Amniotic epithelial cell (primary cell): ENCODE measurements around the gene RO60.
"Not testable (repeated sequence)": the region's sequence is repeated elsewhere in the genome, so short reads cannot be mapped to it uniquely, and the experiment has no call there.

ENCODE experiments used
- DNase-seq: peaks from one replicate; pipeline ENCODE4 v3.0.0-alpha.2; 2010; ENCODE audit warnings: low read depth

Gene RO60

DNA sequence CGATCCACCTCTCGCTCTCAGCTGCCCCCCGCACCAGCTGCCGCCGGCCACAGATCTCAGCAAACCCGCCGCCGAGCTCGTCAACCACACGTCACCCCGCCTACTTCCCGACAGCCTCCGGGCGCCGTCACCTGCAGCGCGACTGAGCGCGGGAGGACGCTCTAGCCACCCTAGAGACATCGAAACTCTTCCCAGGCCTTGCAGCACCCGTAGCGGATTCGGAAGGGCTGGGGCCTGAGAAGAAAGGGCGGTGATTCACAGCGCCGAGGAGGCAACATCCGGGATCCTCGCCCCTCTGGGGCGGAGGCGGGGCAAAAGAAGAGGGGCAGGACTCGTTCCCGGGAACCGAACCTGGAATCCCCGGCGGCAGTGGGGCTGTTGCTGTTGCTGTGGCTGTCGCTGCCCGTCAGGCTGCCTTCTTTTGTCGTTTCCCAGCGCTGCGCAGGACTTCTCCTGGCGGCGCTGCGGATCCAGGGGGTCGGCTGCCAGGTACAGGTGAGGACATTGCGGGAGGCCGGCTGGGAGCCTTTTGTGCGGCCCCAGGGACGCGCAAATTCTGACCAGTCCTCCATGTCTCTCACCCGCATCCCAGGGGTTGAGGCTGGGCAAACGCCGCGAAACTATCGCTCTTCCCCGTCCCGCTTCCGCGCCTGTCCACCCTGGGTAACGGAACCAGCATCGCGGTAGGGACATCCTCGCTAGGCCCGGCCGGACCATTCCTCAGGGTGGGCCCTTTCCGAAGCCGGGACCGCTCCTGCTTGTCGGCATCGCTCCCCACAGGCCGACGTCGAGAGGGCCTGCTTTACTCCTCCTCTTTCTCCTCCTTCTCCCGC, at the start of gene RO60, which contains the start of gene UCHL5:
RO60 (plus strand) TSS at position 331 of the 833 bp plus-strand sequence. CDS start 9,443 bp downstream, outside the sequence.
UCHL5 (minus strand) TSS at position 79 of the 833 bp plus-strand sequence. CDS start 100 bp downstream, outside the sequence.
- DNase-seq: peak; percentile 98

DNA sequence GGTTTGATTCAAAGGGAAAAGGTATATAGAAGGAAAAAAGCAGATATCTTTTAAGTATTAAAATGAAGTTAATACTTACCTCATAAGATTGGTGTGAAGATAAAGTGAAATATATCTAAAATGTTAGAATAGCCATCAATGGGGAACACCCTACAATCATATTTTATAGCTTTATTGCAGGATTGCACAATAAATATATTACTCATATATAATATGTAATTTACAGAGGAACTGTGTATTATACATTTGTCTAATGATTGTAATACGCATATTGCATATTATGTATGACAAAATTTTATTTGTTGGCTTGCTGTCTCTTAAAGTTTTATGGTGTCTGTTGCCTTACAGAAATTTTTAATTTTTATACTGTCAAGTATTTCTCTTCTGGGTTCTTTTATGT, 48.0 kb upstream of the RO60 start:
- DNase-seq: no peak

DNA sequence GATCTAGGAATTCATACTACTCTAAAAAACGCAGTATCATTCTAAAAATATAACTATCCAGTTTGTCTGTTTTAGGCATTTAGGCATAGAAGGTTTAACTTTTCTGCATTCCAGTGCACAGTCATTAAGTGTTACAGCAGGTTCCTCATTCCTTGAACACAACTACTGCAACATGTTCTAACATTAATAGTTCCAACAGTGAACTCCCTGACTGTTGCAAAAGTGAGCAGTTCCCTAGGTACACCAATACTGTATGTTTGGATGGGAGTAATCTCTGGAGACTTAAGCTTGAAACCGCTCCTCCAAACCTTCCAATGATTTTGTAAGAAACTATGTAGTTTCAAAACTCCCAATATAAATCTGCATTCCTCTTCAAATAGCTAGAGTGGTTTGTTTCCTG, 46.4 kb upstream of the RO60 start:
- peak; percentile 87 for DNase-seq

DNA sequence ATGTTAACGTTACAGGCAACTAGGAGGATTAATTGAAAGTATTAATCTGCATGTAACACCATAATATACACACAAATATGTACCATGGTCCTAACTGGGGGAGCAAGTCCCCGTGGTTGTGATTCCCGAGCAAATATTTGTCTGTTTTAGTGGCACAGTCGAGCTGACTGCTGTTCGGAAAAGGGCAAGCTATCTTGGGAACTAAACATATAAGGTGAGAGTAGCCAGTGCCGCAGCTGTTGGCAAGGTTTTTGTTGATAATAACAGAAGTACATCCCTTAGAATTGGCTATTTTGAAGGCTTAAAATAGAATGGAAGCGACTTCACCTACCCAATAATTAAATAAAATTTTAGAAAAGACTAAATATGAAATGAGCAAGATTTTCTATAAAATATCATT, 45.7 kb upstream of the RO60 start:
- DNase-seq: no peak

DNA sequence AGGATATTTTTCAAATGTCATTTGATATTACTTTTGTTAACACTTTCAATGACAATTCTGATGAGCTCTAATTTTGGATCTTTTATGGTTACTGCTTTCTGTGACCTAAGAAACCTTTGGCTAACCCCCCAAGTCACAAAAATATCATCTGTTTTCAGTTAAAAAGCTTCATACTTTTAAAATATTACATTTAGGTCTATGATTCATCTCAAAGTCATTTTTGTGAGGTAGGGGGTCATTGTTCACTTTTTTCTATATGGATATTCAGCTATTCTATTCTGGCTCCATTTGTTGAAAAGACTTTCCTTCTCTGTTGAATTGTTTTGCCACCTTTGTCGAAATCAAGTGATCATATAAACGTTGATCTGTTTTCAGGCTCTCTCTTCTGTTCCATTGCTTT, 45.0 kb upstream of the RO60 start:
- DNase-seq: no peak

DNA sequence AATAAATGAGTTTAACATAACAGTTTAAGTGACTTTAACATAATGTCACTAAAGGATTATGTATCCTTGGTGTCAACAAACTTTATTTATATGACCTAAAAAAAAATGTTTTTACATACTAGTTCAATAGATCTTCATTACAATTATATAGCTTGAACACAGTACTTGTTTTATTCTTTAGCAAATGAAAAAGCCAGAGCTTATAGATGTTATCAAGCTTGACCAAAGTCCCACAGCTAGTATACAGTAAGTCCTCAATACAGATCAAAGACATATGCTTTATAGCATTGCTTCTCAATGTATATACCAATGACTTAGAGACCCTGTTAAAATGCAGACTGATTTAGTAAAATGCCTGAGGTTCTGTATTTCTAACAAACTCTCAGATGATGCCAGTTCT, 42.6 kb upstream of the RO60 start:
- DNase-seq: no peak

DNA sequence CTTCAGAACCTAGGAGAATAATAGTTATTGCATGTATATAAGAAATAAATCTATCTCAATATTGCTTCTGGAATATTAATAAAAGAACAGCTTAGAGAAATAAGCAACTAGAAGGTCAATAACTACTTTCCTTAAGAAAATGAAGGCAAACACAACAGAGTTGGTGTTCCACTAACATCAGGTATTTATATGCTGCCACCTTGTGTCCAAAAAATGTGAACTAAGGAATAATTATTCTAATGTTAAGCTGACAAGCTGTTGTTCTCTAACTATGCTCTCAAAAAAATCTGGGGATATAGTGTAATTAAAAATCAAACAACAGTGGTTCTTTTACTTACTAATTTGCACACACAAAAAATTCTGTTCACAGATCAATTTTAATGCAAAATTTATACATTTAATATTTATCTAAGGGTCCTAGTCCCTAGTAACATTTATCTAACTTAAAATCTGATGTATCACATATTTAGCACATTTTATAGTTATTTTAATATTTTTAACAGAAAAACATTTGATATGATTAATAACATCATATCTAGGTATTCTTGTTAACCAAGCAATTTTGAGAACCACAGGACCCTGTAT, 39.9 kb upstream of the RO60 start:
- DNase-seq: peak; percentile 75

DNA sequence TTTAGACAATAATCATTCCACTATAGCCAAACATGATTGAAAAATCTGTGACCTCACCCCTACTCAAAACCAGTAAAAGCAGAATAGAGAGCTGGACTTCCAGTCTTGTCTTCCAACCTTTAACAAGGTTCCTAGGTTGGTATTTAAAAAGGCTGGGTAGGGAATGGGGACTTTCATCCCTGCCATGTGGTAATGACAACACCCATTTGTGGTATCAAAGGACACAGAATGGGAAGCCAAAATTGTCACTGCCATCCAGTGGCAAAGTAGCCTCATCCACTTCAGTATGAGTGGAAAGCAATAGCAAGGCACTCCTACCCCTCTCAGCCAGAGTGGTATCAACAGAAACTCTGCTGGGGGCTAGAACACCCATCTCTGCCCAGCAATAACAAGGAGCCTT, 34.2 kb upstream of the RO60 start:
- DNase-seq: no peak

DNA sequence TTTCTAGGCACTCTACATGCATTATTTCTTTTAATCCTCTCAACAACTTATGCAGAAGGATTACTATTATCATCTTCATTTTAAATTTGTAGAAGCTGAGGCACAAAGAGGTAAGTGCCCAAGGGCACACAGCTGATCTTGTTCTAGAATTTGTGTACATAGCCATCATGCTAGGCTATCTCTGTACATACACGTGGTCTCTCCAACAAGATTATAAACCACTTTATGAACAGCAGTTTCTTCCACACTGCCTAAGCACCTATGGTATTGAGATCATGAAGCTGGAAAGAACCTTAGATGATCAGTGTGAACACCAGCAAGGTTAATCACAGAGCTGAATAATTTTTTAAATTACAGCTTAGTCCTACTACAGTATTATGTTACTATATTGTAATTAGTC, 29.1 kb upstream of the RO60 start:
- no peak for DNase-seq

DNA sequence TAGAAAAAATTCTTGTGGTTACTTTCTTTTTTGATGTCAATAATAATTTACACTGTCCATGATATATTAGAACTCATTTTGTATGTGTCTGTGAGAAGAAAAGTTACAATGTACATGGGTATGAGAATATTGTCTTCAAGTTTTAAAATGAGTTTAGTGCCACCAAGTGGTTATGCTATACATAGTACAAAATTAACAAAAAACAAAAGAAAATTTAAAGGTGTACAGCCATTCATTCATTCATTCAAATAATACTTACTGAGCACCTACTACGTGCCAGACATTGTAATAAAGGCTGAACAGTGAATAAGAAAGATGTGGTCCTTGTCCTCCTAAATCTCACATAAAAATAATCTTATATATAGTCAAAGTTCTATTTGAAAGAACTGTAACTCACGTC, 28.0 kb upstream of the RO60 start:
- DNase-seq: peak; percentile 47

DNA sequence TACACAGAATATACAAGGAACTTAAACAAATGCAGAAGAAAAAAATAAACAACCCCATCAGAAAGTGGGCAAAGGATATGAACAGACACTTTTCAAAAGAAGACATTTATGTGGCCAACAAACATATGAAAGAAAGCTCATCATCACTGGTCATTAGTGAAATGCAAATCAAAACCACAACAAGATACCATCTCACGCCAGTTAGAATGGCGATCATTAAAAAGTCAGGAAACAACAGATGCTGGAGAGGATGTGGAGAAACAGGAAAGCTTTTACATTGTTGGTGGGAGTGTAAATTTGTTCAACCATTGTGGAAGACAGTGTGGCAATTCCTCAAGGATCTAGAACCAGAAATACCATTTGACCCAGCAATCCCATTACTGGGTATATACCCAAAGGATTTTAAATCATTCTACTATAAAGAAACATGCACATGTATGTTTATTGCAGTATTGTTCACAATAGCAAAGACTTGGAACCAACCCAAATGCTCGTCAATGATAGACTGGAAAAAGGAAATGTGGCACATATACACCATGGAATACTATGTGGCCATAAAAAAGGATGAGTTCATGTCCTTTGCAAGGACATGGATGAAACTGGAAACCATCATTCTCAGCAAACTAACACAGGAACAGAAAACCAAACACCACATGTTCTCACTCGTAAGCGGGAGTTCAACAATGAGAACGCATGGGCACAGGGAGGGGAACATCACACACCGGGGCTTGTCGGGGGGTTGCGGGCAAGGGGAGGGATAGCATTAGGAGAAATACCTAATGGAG, 26.6 kb upstream of the RO60 start:
- DNase-seq: not testable (repeated sequence)

DNA sequence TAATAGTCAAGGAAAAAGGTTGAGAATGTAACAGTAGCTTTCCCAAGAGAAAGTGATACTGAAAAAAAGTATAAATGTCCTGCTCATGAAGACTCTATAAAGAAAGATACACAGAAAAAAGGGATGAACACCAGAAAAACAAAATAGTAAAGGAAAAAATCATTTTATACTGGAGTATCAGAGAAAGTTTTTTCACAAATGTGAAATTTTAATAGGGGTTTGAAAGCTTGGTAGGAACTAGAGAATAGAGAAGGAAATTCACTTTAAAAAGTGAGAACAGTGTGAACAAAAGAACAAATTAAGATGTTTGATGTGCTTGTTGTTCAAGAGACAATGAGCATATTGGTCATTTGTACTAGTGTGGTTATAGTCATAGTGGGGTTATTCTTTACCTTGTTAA, 25.8 kb upstream of the RO60 start:
- DNase-seq: no peak

DNA sequence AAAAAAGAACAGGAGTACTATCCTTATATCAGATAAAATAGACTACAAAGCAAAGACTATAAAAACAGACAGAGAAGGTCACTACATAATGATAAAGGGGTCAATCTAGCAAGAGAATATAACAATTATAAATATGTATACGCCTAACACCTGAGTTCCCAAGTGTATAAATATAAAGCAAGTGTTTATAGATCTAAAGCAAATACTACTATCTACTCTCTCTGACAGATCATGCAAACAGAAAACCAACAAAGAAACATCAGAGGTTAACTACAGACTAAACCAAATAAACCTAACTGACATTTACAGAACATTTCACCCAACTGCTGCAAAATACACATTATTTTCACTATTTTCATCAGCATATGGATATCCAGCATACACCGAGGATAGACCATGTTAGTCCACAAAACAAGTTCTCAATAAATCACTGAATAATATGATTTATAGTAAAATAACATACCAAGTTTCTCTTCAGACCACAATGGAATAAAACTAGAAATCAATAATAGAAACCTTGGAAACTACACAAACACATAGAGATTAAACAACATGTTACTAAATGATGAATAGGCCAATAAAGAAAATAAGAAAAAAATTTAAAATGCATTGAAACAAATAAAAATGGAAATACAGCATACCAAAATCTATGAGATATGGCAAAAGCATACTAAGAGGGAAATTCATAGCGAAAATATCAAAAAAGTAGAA, 22.9 kb upstream of the RO60 start:
- no peak for DNase-seq

DNA sequence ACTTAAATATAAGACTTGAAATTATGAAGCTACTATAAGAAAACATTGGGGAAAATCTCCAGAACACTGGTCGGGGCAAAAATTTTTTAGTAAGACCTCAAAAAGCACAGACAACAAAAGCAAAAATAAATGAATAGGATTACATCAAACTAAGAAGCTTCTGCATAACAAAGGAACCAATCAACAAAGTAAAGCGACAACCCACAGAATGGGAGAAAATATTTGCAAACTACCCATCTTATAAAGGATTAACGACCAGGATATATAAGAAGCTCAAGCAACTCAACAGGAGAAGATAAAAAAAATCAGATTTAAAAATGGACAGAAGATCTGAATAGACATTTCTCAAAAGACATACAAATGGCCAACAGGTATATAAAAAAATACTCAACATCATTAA, 19.4 kb upstream of the RO60 start:
- no peak for DNase-seq

DNA sequence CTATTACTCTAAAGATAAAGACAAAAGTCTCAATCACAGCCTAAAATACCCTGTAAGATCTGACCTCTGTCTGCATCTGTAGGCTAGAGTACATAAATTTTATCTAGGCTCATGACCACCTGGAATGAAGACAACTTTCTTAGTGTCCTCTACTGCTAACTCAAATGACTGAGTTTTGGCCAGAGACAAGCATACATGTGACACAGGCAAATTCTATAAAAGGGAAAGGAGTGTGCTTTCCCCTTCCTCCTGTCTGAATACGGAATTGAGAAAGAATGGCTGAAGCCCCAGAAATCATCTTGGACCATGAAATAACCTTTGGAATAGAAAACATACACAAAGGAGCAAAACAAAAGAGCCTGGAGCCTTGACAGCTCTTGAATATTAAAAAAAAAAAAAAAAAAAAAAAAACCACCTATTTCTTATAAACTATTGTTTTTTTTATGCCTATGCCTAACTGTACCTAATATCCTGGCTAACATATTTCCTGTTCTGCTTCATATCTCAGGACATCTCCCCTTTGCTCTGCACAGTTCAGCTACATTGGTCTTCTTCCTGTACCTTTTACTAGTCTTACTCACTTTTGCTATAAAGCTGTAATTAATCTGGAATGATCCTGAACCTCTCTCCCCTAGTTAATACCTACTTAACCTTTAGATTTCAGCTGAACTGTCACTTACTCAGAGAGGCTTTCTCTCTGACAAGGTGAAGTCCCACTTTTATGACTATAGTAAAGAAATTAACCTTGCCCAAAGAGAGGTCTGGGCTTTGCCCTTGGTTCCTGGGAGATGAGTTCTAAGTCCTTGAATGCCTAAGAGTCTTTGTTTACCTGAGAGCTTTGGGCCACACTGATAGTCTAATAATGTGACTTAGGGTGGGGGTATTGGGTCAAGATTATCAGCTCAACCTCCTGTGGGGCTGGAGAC, 16.4 kb upstream of the RO60 start:
- DNase-seq: no peak

DNA sequence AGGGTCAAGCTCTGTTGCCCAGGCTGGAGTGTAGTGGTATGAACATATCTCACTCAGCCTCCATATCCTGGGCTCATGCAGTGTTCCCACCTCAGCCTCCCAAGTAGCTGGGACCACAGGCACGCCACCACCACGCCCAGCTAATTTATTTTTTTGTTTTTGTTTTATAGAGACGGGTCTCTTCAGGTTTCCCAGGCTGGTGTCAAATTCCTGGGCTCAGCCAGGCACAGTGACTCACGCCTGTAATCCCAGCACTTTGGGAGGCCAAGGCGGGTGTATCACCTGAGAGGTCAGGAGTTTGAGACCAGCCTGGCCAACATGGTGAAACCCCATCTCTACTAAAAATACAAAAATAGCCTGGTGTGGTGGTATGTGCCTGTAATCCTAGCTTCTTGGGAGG, 10.5 kb upstream of the RO60 start:
- DNase-seq: not testable (repeated sequence)

DNA sequence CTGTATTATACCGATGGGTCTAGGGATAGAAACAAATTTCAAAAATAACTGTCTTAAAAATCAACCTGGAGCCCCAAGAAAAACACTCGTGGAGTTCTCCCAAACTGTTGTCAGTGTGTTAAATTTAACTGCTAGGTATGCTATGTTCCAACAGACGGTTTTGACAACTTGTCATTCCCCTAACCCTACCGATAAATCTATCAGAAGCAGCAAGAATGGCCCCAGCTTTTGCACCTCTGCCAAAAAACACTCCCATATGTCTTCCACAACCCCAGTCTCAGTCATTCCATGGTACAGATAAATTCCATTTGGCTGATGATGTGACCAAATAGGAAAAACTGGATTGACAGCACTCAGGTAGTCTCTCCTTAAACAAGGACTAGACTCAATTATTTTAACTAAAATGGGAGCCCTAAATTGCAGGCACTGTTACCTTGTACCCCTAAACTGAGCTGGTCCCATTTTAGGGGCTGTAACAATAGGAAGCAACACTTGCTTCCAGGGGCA, 5.2 kb upstream of the RO60 start:
- DNase-seq: no peak

DNA sequence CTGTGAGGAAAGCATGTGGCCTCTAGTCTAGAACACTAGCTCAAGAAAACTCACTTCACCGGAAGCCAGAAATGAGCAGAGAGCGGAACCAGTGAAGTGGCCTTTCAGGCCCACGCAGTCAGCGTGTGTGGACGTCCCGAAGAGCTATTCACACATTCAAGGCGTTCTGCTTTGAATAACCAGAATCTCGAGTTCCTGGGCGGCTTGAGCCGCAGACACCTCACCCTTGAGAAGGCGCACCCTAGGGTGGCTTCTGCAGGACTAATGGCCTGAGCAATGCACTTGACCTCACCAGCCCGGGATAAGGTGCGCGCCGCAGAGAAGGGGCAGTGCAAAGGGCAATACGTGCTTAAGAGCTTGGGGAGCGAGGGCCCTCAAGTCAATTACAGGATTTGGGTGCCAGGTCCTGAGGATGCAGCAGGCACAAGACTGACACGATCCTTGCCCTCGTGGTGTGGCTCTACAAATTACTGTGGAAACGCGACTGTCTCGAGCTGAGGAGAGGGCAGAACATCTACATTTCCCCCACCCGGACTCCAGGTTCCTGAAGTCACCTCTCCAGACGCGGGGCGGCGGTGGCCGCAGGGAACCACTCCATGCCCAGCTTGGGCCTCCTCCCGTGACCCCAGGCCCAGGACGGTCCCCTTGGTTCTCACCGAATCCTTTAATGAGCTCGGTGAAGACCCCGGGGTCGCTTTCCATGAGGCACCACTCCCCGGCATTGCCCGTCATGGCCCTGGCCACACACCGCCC, 707 bp upstream of the RO60 start:
- peak; percentile 48 for DNase-seq

DNA sequence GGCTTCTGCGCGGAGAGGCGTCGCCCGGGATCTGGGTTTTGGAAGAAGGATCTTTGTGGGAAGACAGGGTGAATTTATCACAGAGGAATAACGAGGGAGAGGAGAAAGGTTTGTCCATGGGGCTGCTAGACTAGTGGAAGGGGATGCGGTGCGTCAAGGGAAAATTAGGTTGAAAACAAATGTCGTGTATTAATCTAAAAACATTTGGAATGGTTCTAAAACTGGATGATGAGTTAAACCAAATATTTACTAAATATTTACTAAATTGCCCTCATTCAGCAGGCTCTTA, 647 bp downstream of the RO60 start:
- no peak for DNase-seq

DNA sequence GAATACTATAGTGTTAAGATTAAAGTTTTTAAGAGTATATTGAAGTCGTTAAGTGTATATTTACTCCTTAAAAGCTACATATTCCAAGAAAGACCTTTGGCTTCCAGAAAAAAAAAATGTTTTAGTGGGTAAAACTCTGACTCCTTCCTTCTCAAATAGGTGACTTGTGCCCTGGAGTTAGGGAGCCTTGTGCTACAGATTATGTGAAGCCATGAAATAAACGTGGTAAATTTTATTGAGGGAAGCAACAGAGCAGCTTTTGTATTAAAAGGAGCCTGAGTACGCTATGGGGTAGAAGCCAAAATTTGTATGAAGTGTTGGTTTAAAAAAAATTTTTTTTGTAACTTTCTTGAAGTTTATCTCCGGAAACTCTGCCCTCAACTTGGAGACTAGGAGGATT, 994 bp downstream of the RO60 start:
- no peak for DNase-seq
